VCaP (cell line): ENCODE results near the gene OMG.
"Not testable (repeated sequence)": the region's sequence is repeated elsewhere in the genome, so short reads cannot be mapped to it uniquely, and the experiment has no call there.

Source experiments
- H3K27ac ChIP-seq: fragments of 450-650 bp; 2 replicates; pipeline ENCODE4 v1.5.1; 2017
- CTCF ChIP-seq: fragments of 450-650 bp; conservative IDR thresholded peaks from 2 replicates; pipeline ENCODE4 v1.5.1; 2017; ENCODE audit warnings: mild to moderate bottlenecking, moderate library complexity

The OMG gene

GRCh38 chr17:31313982-31314781 is 17.1 kb upstream of the OMG start, which contains the start of gene EVI2B:
TSS of gene EVI2B (minus strand) at chr17:31314054. CDS start at chr17:31305609, 8,445 bp downstream.
- no peak for TF ChIP-seq CTCF
- no peak within 1 kb of the TSS for H3K27ac ChIP-seq

- not testable (repeated sequence) for H3K27ac ChIP-seq
These were observed 15.2 kb upstream of the OMG start for GRCh38 chr17:31312223-31312622.

GRCh38 chr17:31311526-31311925 is 14.5 kb upstream of the OMG start:
- TF ChIP-seq CTCF = no peak
- H3K27ac ChIP-seq = no peak overlapping the region

GRCh38 chr17:31310886-31311285 is 13.8 kb upstream of the OMG start:
- no peak for TF ChIP-seq CTCF
- H3K27ac ChIP-seq = no peak overlapping the region

- TF ChIP-seq CTCF = no peak
- H3K27ac ChIP-seq = no peak overlapping the region
These were observed 13.2 kb upstream of the OMG start for GRCh38 chr17:31310260-31310659.

GRCh38 chr17:31309556-31309955 is 12.5 kb upstream of the OMG start:
- no peak for TF ChIP-seq CTCF
- H3K27ac ChIP-seq = no peak overlapping the region

- no peak for TF ChIP-seq CTCF
- H3K27ac ChIP-seq = no peak overlapping the region
These were observed 11.6 kb upstream of the OMG start for GRCh38 chr17:31308372-31309334.
